Type B pancreatic cell (in vitro differentiated cells): ENCODE measurements around the gene KLHL26. TPM values are rescaled to one million over a fixed set of nuclear protein-coding genes. Genes with fewer than 3 reads are reported as not detected.
A peak's percentile ranks its signal among the peaks of the same experiment; 100 is the strongest.

ENCODE experiments used
- DNase-seq: peaks from one replicate; pipeline ENCODE4 v3.0.0; 2021; ENCODE audit warnings: mixed read lengths; ENCODE audit not compliant: unreplicated experiment; ENCODE audit errors: extremely low spot score
- H3K27ac Mint-ChIP-seq: 2 replicates; pipeline ENCODE4 v1.8.0; 2021; ENCODE audit warnings: mild to moderate bottlenecking, mixed read lengths
- H3K27me3 Mint-ChIP-seq: 2 replicates; pipeline ENCODE4 v1.8.0; 2021; ENCODE audit warnings: mixed read lengths
- H3K36me3 Mint-ChIP-seq: 2 replicates; pipeline ENCODE4 v1.8.0; 2021; ENCODE audit warnings: mixed read lengths
- H3K4me1 Mint-ChIP-seq: one replicate; pipeline ENCODE4 v1.8.0; 2021; ENCODE audit warnings: mixed read lengths; ENCODE audit not compliant: unreplicated experiment
- H3K4me3 Mint-ChIP-seq: 2 replicates; pipeline ENCODE4 v1.8.0; 2021; ENCODE audit warnings: mild to moderate bottlenecking, mixed read lengths
- H3K9me3 Mint-ChIP-seq: 2 replicates; pipeline ENCODE4 v1.8.0; 2021; ENCODE audit warnings: mixed read lengths
- total RNA-seq: library from RNA; stranded (reverse); gene quantifications from 2 replicates; pipeline ENCODE4 v1.2.1, GENCODE V29; 2021; ENCODE audit warnings: low replicate concordance
- TF ChIP-seq, protein P1 (sequence below): fragments of 200-600 bp; sonication (generic); conservative IDR thresholded peaks from 2 replicates; pipeline ENCODE4 v1.5.0; 2021; ENCODE audit warnings: antibody characterized with exemption, mild to moderate bottlenecking

The KLHL26 gene
- total RNA-seq, 1 donor from 2014 or later: 11.1 TPM

DNA sequence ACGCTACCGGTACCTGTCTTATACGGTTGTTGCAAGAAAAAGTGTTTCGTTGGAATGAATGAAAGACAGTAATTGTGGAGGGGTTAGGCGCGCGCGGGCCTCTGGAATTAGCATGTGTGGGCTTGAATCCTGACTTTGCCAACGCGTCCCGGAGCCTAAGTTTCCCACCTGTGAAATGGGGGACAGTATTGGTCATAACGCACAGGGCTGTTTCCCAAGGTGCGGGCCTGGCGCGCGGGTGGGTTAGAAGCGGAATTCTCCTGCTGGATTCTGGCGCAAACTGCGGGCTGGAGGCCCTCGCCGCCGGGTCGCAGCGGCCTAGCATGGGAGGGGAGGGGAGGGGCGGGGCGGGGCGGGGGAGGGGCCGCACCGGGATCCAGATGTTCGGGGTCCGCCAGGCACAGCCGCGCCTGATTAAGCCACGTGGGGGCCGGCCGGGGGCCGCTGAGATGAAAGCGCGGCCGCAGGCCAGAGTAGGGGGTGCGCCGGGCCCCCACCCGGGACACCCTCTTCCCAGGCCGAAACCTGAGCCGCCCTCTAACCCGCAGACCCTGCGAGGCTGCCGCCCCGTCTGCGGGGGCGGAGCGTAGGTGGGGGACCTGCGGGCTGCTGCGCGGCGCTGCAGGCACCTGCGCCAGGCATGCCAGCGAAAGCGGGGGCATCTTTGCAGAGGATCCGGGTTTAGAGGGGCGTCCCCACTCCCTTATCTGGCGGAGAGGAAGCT, 25.3 kb upstream of the KLHL26 start:
- H3K27ac Mint-ChIP-seq: peak overlapping the region; percentile 37
- peak overlapping the region; percentile 81 for H3K4me3 Mint-ChIP-seq
- TF ChIP-seq, protein P1, sequence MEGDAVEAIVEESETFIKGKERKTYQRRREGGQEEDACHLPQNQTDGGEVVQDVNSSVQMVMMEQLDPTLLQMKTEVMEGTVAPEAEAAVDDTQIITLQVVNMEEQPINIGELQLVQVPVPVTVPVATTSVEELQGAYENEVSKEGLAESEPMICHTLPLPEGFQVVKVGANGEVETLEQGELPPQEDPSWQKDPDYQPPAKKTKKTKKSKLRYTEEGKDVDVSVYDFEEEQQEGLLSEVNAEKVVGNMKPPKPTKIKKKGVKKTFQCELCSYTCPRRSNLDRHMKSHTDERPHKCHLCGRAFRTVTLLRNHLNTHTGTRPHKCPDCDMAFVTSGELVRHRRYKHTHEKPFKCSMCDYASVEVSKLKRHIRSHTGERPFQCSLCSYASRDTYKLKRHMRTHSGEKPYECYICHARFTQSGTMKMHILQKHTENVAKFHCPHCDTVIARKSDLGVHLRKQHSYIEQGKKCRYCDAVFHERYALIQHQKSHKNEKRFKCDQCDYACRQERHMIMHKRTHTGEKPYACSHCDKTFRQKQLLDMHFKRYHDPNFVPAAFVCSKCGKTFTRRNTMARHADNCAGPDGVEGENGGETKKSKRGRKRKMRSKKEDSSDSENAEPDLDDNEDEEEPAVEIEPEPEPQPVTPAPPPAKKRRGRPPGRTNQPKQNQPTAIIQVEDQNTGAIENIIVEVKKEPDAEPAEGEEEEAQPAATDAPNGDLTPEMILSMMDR: no peak
- peaks cover 83% of the 10 kb centered on the region for H3K27me3 Mint-ChIP-seq
- H3K9me3 Mint-ChIP-seq: no peaks in the 10 kb centered on the region
- H3K4me1 Mint-ChIP-seq: peaks cover 17% of the 10 kb centered on the region
- no peak for DNase-seq
- peaks cover 3% of the 10 kb centered on the region for H3K36me3 Mint-ChIP-seq

DNA sequence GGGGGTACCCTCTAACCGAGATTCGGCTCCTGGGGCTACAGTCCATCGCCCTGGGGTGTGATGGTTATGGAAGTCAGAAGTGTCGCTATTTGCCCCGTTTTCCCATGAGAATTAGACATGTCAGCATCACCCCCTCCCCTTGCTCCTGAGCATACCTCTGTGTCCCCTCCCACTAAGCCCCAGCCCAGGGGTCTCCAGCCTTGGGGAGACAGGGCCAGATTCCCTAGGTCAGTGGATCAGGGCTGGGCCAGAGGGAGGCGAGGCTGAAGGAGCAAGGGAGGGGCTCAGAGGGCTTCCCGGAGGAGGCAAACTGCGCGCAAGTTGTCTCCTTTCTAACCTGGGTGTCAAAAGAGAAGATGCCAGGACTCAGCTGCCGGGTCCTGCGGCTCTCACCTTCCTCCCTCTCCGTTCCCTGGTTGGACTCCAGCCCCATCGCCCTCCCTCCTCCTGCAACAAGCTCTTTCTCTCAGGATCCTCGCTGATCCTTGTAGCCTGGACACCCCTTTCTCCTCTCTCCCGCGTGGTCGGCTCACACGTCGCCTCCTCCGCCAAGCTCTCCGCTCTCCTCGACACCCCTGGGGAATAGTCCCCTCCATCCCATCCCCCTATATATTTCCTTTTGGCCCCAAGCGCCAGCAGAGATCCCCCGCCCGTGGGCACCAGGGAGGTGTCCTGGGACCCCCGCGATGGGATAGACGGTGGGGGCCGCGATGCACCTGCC, 24.6 kb upstream of the KLHL26 start:
- TF ChIP-seq, protein P1: no peak
- peaks cover 79% of the 10 kb centered on the region for H3K27me3 Mint-ChIP-seq

DNA sequence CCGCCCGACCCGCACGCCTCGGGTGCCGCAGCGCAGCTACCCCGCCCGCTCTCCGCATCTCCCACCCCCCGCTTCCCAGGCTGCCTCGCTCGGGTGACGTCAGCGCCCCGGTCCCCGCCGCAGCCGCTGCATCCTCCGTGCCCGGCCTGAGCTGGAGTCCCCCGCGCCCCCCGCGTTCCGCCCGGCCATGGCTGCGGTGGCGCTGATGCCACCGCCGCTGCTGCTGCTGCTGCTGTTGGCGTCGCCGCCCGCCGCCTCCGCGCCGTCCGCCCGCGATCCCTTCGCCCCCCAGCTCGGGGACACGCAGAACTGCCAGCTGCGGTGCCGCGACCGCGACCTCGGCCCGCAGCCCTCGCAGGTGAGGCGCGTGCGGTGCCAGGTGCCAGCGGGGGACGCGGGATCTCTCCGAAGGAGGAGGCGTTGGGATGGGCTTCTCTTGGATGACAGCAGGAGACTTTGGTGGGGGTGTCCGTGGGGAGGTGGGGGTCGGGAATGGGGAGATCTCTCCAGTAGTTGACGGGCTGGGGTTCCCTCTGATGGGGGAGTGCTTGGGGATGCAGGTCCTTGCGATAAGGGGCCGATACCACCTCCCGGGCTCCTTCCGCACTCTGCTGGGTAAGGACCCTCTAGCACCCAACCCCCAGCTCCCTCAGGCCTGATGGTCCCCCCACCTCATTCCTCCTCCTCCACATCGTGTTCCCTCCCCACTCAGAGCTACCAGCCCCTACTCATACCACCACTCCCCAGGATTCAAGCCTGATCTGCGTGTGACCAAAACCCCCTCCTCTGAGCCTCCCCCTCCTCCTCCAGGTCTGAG, 23.8 kb upstream of the KLHL26 start, which contains the start of gene TMEM59L:
Gene TMEM59L, plus strand, starts transcription at position 99 of the 817 bp plus-strand sequence. Its CDS starts 89 bp downstream, at position 188.
- Mint-ChIP-seq H3K4me1 (peaks cover 17% of the 10 kb centered on the region), H3K36me3 (peaks cover 3% of the 10 kb centered on the region), H3K9me3 (peaks cover 5% of the 10 kb centered on the region), H3K4me3 (peak within 1 kb of the TSS; percentile 86), H3K27ac (peak within 1 kb of the TSS; percentile 36), H3K27me3 (peaks cover 75% of the 10 kb centered on the region)
- TF ChIP-seq, protein P1: no peak
- no peak for DNase-seq

More for the DNA sequence above, 24.6 kb upstream of the KLHL26 start:
- Mint-ChIP-seq H3K4me1 (peaks cover 17% of the 10 kb centered on the region), H3K4me3 (peak overlapping the region; percentile 86), H3K9me3 (no peaks in the 10 kb centered on the region), H3K36me3 (peaks cover 3% of the 10 kb centered on the region), H3K27ac (peak overlapping the region; percentile 36)
- DNase-seq: no peak

DNA sequence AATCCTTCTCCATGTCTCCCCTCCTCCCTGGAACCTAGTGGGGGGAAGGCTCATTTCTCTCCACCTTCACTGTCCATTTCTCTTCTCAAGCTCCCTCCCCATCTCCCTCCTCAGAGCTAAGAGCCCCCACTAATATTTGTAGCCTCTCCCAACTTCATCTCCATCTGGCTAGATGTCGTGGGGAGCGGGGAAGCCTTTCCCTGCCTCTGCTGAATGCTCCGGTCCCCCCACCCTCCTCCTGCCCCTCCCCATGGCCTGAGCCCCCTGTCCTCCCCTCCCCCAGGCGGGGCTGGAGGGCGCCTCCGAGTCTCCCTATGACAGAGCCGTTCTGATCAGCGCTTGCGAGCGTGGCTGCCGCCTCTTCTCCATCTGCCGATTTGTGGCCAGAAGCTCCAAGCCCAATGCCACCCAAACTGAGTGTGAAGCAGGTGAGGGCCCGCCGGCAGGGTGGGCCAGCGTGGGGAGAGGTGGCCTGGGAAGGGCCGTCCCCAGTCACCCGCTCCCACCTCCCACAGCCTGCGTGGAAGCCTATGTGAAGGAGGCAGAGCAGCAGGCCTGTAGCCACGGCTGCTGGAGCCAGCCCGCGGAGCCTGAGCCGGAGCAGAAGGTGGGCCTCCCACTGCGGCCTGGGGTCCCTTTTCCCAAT, 23.1 kb upstream of the KLHL26 start:
- peaks cover 3% of the 10 kb centered on the region for H3K36me3 Mint-ChIP-seq
- TF ChIP-seq, protein P1: no peak
- no peak overlapping the region for H3K27ac Mint-ChIP-seq
- DNase-seq: no peak
- peaks cover 5% of the 10 kb centered on the region for H3K9me3 Mint-ChIP-seq
- peak overlapping the region; percentile 72 for H3K4me3 Mint-ChIP-seq
- H3K4me1 Mint-ChIP-seq: peaks cover 14% of the 10 kb centered on the region
- peaks cover 68% of the 10 kb centered on the region for H3K27me3 Mint-ChIP-seq

DNA sequence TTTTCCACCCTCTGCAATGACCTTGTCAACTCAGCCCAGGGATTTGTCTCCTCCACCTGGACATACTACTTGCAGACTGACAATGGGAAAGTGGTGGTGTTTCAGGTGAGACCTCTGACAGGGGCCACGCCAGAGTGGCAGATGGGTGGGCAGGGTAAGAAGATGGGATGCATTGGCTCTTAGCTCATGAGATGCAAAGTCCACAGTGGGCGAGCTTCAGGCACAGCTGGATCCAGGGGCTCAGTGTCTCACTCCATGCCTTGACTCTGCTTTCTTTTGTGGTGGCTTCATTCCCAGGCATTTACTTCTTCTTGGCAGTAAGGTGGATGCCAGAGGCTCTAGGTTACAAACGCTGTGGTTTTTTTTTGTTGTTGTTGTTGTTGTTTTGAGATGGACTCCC, 20.8 kb upstream of the KLHL26 start:
- Mint-ChIP-seq H3K36me3 (peaks cover 2% of the 10 kb centered on the region), H3K27me3 (peaks cover 51% of the 10 kb centered on the region), H3K4me1 (peaks cover 4% of the 10 kb centered on the region), H3K4me3 (no peak overlapping the region), H3K9me3 (peaks cover 5% of the 10 kb centered on the region), H3K27ac (no peak overlapping the region)
- TF ChIP-seq, protein P1: no peak
- DNase-seq: no peak
